GM23338 (cell line): ENCODE data around the gene AKR1C2. TPM values are rescaled to one million over a fixed set of nuclear protein-coding genes. Genes with fewer than 3 reads are reported as not detected.
"Not testable (repeated sequence)": the region's sequence is repeated elsewhere in the genome, so short reads cannot be mapped to it uniquely, and the experiment has no call there.

Source experiments
- ATAC-seq: fragments of 200-7000 bp; cut with Tn5 transposase; 3 replicates; pipeline ENCODE4 v1.9.1; 2020
- DNase-seq: peaks from one replicate; pipeline ENCODE4 v3.0.0-alpha.2; 2015; ENCODE audit warnings: low spot score
- H2AFZ ChIP-seq: fragments of 200-600 bp; sonication (generic); 2 replicates; pipeline ENCODE4 v1.8.0; 2016; ENCODE audit warnings: antibody characterized with exemption, mild to moderate bottlenecking, moderate library complexity
- H3F3A ChIP-seq: fragments of 200-600 bp; sonication (generic); replicated peaks from 2 replicates; pipeline ENCODE4 v1.8.0; 2017; ENCODE audit warnings: antibody characterized with exemption, mixed run types, low read depth
- H3K27ac ChIP-seq: fragments of 200-600 bp; sonication (generic); 2 replicates; pipeline ENCODE4 v1.6.1; 2016; ENCODE audit warnings: low read depth
- H3K27me3 ChIP-seq: fragments of 200-600 bp; sonication (generic); 2 replicates; pipeline ENCODE4 v1.8.0; 2016; ENCODE audit warnings: mild to moderate bottlenecking, mixed run types, moderate library complexity; ENCODE audit not compliant: insufficient read depth
- H3K36me3 ChIP-seq: fragments of 200-600 bp; sonication (generic); 2 replicates; pipeline ENCODE4 v1.8.0; 2016; ENCODE audit warnings: mild to moderate bottlenecking; ENCODE audit not compliant: insufficient read depth
- H3K4me1 ChIP-seq: fragments of 200-600 bp; sonication (generic); 2 replicates; pipeline ENCODE4 v1.8.0; 2016; ENCODE audit warnings: mild to moderate bottlenecking, moderate library complexity; ENCODE audit not compliant: insufficient read depth
- H3K4me2 ChIP-seq: fragments of 200-600 bp; sonication (generic); 2 replicates; pipeline ENCODE4 v1.7.1; 2017; ENCODE audit warnings: mixed run types
- H3K4me3 ChIP-seq: fragments of 200-600 bp; sonication (generic); 2 replicates; pipeline ENCODE4 v1.6.1; 2016; ENCODE audit warnings: mixed run types
- H3K79me2 ChIP-seq: fragments of 200-600 bp; sonication (generic); replicated peaks from 2 replicates; pipeline ENCODE4 v1.8.0; 2017; ENCODE audit warnings: mild to moderate bottlenecking; ENCODE audit not compliant: insufficient read depth
- H3K9me2 ChIP-seq: fragments of 200-600 bp; sonication (generic); 2 replicates; pipeline ENCODE4 v1.8.0; 2017; ENCODE audit not compliant: insufficient read depth
- H4K20me1 ChIP-seq: fragments of 200-600 bp; sonication (generic); replicated peaks from 2 replicates; pipeline ENCODE4 v1.8.0; 2017; ENCODE audit warnings: mild to moderate bottlenecking; ENCODE audit not compliant: insufficient read depth
- H3K27ac Mint-ChIP-seq: 2 replicates; pipeline ENCODE4 v1.8.0; 2020; ENCODE audit warnings: inconsistent platforms, mild to moderate bottlenecking, moderate library complexity, mixed read lengths
- H3K27me3 Mint-ChIP-seq: 3 replicates; pipeline ENCODE4 v1.8.0; 2022; ENCODE audit warnings: low read depth, mild to moderate bottlenecking, moderate library complexity, mixed read lengths, inconsistent platforms; ENCODE audit not compliant: insufficient read depth, poor library complexity
- H3K36me3 Mint-ChIP-seq: 3 replicates; pipeline ENCODE4 v1.8.0; 2021; ENCODE audit warnings: low read depth, mild to moderate bottlenecking, inconsistent platforms, moderate library complexity, mixed read lengths
- H3K4me1 Mint-ChIP-seq: 3 replicates; pipeline ENCODE4 v1.8.0; 2020; ENCODE audit warnings: mild to moderate bottlenecking, inconsistent platforms, mixed read lengths
- H3K4me3 Mint-ChIP-seq: 3 replicates; pipeline ENCODE4 v1.8.0; 2021; ENCODE audit warnings: moderate library complexity, mild to moderate bottlenecking, inconsistent platforms, mixed read lengths
- H3K9me3 Mint-ChIP-seq: 3 replicates; pipeline ENCODE4 v1.8.0; 2020; ENCODE audit warnings: moderate library complexity, mild to moderate bottlenecking, inconsistent platforms, mixed read lengths
- polyA plus RNA-seq: library from polyadenylated mRNA; unstranded; fragments of >200 nt; fragmentation: Nextera tagmentation; extraction: Ambion mirVana; gene quantifications from 2 replicates; pipeline ENCODE4 v1.2.1, GENCODE V29; 2016
- total RNA-seq: library from RNA; depleted of rRNA; stranded (reverse); fragments of >200 nt; shearing (Covaris generic); gene quantifications from 2 replicates; pipeline ENCODE4 v1.2.3, GENCODE V29; 2014

Gene AKR1C2
- total and polyA plus RNA-seq, 2 experiments from 2014 or later: 0.35 to 0.86 TPM

DNA sequence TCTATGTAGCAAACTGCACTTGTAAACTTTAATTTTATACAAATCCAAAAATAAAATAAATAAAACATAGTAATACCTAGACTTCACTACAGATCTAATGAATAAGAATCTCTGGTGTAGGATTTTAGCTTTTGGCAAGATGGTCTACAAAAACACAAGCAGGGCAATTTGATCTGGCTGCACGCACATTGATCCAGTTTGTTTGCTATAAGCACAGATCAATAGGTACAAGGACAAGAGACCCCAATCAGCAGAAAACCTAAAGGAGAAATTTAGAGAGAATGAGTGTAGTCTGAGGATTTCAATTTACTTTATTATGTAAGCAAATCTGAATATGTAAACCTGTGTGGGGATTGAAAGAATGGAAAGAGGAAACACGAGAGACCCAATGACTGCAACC, 7.7 kb upstream of the AKR1C2 start:
- H3K36me3 ChIP-seq, H4K20me1 ChIP-seq, H3K27me3 Mint-ChIP-seq, H3K79me2 ChIP-seq, H3K4me3 Mint-ChIP-seq, H2AFZ ChIP-seq, H3K4me2 ChIP-seq, H3K4me1 Mint-ChIP-seq, H3K9me2 ChIP-seq, H3K4me1 ChIP-seq, H3K36me3 Mint-ChIP-seq, H3F3A ChIP-seq, H3K4me3 ChIP-seq, H3K27ac Mint-ChIP-seq, ATAC-seq, H3K27me3 ChIP-seq, H3K9me3 Mint-ChIP-seq, DNase-seq, H3K27ac ChIP-seq: not testable (repeated sequence)

DNA sequence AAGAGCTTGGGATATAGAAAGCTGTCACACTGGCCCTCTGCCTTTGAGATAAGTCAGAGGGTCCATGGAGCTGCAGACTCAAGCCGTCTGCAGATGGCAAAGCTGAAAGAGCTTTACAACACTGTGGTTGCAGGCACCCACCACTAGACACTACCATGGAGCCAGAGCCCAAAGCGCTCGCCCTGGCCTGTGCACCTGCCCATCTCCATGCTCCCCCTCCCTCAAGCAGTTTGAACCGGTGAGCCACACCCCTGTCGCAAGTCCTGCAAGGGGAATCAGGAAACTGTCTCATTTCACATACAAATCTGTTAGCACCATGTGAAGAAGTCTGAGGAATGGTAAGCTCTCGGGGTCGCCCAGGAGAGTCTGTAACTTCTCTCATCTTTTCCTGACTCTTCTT, 6.4 kb upstream of the AKR1C2 start:
- H3F3A ChIP-seq: not testable (repeated sequence)

DNA sequence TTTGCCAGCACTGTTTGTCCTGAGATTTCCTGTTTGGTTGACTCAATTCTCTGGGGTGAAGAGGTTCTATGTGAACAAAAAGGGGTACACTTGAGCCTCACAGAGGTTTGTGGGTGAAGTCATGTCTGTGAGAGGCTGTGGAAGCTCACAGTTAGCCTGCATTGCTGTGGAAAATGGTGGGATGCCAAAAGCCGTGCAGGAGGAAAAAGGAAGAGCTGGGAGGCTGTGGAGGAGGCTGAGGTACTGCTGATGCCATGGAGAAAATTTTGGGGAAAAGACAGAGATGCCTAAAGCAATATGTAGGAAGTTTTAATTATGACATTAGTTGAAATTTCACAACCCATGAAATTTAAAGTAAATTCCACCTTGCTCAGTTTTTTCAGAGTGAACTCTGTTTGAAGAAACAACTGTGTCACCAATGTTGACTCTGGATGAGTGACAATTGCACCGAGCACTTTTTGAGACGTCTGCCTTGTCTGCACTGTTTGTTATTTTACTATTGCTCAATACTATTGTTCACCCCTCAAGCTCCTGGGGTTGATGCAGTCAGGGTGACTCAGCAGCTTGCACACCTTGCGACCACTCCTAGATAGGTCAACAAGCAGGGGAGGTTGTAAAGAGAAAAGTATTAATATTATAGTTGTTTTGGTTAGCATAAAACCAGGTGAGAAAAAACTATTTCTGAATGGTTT, 5.3 kb upstream of the AKR1C2 start:
- not testable (repeated sequence) for H3K9me2 ChIP-seq, H3K4me3 ChIP-seq, H3K4me1 ChIP-seq, H2AFZ ChIP-seq, H3K36me3 ChIP-seq, H3K27ac ChIP-seq, H3K79me2 ChIP-seq, H3K4me3 Mint-ChIP-seq, H3K4me1 Mint-ChIP-seq, H3K27ac Mint-ChIP-seq, H3K27me3 ChIP-seq, H3K36me3 Mint-ChIP-seq, H3K27me3 Mint-ChIP-seq, H3K9me3 Mint-ChIP-seq, H4K20me1 ChIP-seq, DNase-seq, ATAC-seq, H3F3A ChIP-seq, H3K4me2 ChIP-seq

More for the DNA sequence above, 6.4 kb upstream of the AKR1C2 start:
- H3K27ac ChIP-seq, H3K27me3 Mint-ChIP-seq, H3K4me2 ChIP-seq, H3K27me3 ChIP-seq, H3K9me2 ChIP-seq, H3K27ac Mint-ChIP-seq, H3K4me1 ChIP-seq, H3K36me3 ChIP-seq, H3K36me3 Mint-ChIP-seq, H3K79me2 ChIP-seq, H4K20me1 ChIP-seq, H3K9me3 Mint-ChIP-seq, H2AFZ ChIP-seq, DNase-seq, H3K4me3 ChIP-seq, H3K4me3 Mint-ChIP-seq, H3K4me1 Mint-ChIP-seq: not testable (repeated sequence)
- peak; percentile 26; the same call in 1 of the 3 replicates for ATAC-seq

DNA sequence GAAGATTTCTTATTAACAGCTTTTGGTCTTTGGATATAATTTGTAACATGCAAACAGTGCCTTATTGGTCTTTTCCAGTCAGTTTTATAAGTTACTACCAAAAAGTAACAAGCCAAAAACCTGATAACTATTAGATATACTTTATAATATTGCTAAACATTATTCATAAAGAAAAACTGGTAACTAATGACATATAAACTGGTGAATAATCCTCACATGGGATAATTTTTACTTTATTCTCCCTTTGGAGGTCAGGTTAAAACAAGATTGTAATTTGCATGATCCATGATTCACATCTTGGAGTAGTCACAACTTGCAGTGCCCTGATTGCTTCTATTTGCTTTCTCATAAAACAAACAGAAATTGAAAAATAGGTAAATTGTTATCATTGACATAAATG, 844 bp upstream of the AKR1C2 start:
- H2AFZ ChIP-seq, H3K9me3 Mint-ChIP-seq, H4K20me1 ChIP-seq, H3K4me3 Mint-ChIP-seq, H3K27me3 ChIP-seq, H3K9me2 ChIP-seq, H3F3A ChIP-seq, H3K27ac ChIP-seq, ATAC-seq, H3K36me3 ChIP-seq, H3K4me1 ChIP-seq, H3K27me3 Mint-ChIP-seq, H3K4me2 ChIP-seq, H3K79me2 ChIP-seq, DNase-seq, H3K36me3 Mint-ChIP-seq, H3K27ac Mint-ChIP-seq, H3K4me3 ChIP-seq, H3K4me1 Mint-ChIP-seq: not testable (repeated sequence)

DNA sequence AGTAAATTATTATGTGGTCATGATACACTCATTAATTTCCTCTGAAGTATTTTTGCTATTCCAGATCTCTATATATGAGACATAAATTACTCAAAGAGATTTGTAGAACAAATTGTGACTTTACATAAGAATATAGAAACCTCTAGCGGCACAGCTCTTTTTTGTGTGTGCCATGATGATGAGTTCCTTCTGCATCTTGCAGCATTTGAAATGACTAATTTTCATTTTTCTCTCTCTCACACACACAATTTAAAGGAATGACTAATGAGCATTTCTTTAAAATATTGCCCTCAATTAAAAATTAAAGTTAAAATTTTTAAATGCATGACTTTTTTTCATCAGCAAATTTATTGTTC, 351 bp upstream of the AKR1C2 start:
- not testable (repeated sequence) for H3K4me1 Mint-ChIP-seq, H3K9me2 ChIP-seq, H3K36me3 Mint-ChIP-seq, H3K27me3 ChIP-seq, ATAC-seq, H2AFZ ChIP-seq, H3K27me3 Mint-ChIP-seq, H3F3A ChIP-seq, H3K79me2 ChIP-seq, H3K27ac Mint-ChIP-seq, H3K27ac ChIP-seq, H3K4me2 ChIP-seq, DNase-seq, H3K36me3 ChIP-seq, H4K20me1 ChIP-seq, H3K4me3 ChIP-seq, H3K9me3 Mint-ChIP-seq, H3K4me3 Mint-ChIP-seq, H3K4me1 ChIP-seq
